Tibial nerve (tissue), 4 donors: Measurements from ENCODE around the gene SLCO2A1. TPM values are rescaled to one million over a fixed set of nuclear protein-coding genes. Genes with fewer than 3 reads are reported as not detected.

Experiments
- DNase-seq, 2 donors: peaks; one replicate each; pipeline ENCODE4 v3.0.0-alpha.2; 2019; ENCODE audit warnings: low spot score in 2 of 2
- H3K27ac ChIP-seq, 4 donors: fragments of 200-600 bp; sonication (generic) in 3 of 4; one replicate each; pipeline ENCODE4 v1.5.1; 2017 to 2019; ENCODE audit warnings: mild to moderate bottlenecking in 1 of 4
- H3K27me3 ChIP-seq, 2 donors: fragments of 200-600 bp; sonication (generic) in 1 of 2; one replicate each; pipeline versions ENCODE4 v1.5.1 to v1.6.0; 2017 to 2019
- H3K36me3 ChIP-seq, 3 donors: fragments of 200-600 bp; sonication (generic); one replicate each; pipeline ENCODE4 v1.5.1; 2018 to 2019
- H3K4me1 ChIP-seq, 4 donors: fragments of 200-600 bp; sonication (generic) in 3 of 4; one replicate each; pipeline ENCODE4 v1.5.1; 2017 to 2019
- H3K4me3 ChIP-seq, 4 donors: fragments of 200-600 bp; sonication (generic) in 3 of 4; one replicate each; pipeline ENCODE4 v1.5.1; 2017 to 2019; ENCODE audit warnings: mild to moderate bottlenecking in 1 of 4, moderate library complexity in 1 of 4
- H3K9me3 ChIP-seq, 4 donors: fragments of 200-600 bp; sonication (generic) in 3 of 4; one replicate each; pipeline ENCODE4 v1.5.1; 2017 to 2019
- EP300 ChIP-seq, 2 donors: sonication (generic); formaldehyde crosslinking; IDR thresholded peaks; one replicate each; pipeline ENCODE4 v1.6.1; 2017; ENCODE audit warnings: antibody characterized with exemption in 2 of 2, mild to moderate bottlenecking in 1 of 2
- POLR2A ChIP-seq, 2 donors: fragments of 450-650 bp; IDR thresholded peaks; one replicate each; pipeline ENCODE4 v1.6.1; 2017; ENCODE audit warnings: antibody characterized with exemption in 2 of 2, mild to moderate bottlenecking in 2 of 2, moderate library complexity in 2 of 2
- WGBS, 2 donors: methylation state at CpG; one replicate each; pipeline ENCODE4 v1.1.5; 2018; 5-methylcytosine and 5-hydroxymethylcytosine counted together
- total RNA-seq, 4 donors: library from RNA; depleted of rRNA; stranded (reverse); fragments of >200 nt; gene quantifications; one replicate each; pipeline ENCODE4 v1.1.0, GENCODE V29; 2016
- TF ChIP-seq, protein P1 (sequence below), 5 experiments: fragments of 200-600 bp in 3 of 5; fragments of 450-650 bp in 2 of 5; sonication (generic) in 3 of 5; IDR thresholded peaks; one replicate each; pipeline ENCODE4 v1.5.1; 2016 to 2019; ENCODE audit warnings: antibody characterized with exemption in 5 of 5, mild to moderate bottlenecking in 3 of 5, moderate library complexity in 2 of 5

The SLCO2A1 gene
- total RNA-seq, 4 donors from 2014 or later = 8.8 to 22.9 (median 12.2) TPM

DNA sequence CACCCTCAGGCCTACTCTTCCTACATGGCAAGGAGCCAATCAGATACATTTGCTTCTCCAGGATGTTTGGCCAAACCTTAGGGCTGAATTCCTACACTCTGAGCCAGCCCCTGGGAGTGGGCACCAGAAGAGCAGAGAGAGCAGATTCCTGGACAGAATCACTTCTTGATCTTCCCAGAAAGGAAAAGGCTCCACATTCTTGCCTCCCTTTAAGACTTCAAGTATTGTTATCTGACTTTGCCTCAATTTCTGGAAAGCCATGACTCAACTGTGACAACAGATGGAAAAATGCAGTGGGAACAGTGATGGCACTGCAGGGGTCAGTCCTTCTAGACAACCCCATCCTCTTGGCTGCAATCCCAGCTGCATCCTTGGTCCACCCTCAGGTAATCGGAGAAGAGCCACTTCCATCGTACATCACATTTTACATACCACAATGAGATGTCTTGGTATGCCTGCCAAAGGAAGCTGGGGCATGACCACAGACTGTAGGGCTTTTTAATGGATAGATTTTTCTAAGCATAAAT lies 21.0 kb downstream of the SLCO2A1 start:
- Histone ChIP-seq H3K36me3 (no peaks in the 10 kb centered on the region), H3K27me3 (peaks cover 0 to 2% of the 10 kb centered on the region in 2 donors), H3K4me1 (no peaks in the 10 kb centered on the region), H3K4me3 (no peak overlapping the region), H3K27ac (no peak overlapping the region), H3K9me3 (peaks cover 0 to 10% (median 0%) of the 10 kb centered on the region in 4 donors)
- 47 to 56% methylated on average over 2 of the region's 2 CpGs for WGBS, 2 donors
- DNase-seq = no peak
- TF ChIP-seq, protein P1, sequence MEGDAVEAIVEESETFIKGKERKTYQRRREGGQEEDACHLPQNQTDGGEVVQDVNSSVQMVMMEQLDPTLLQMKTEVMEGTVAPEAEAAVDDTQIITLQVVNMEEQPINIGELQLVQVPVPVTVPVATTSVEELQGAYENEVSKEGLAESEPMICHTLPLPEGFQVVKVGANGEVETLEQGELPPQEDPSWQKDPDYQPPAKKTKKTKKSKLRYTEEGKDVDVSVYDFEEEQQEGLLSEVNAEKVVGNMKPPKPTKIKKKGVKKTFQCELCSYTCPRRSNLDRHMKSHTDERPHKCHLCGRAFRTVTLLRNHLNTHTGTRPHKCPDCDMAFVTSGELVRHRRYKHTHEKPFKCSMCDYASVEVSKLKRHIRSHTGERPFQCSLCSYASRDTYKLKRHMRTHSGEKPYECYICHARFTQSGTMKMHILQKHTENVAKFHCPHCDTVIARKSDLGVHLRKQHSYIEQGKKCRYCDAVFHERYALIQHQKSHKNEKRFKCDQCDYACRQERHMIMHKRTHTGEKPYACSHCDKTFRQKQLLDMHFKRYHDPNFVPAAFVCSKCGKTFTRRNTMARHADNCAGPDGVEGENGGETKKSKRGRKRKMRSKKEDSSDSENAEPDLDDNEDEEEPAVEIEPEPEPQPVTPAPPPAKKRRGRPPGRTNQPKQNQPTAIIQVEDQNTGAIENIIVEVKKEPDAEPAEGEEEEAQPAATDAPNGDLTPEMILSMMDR (IDR thresholded peaks at IDR 0.05) = no peak
- no peak for TF ChIP-seq POLR2A (IDR thresholded peaks at IDR 0.05)
- TF ChIP-seq EP300 (IDR thresholded peaks at IDR 0.05) = no peak

DNA sequence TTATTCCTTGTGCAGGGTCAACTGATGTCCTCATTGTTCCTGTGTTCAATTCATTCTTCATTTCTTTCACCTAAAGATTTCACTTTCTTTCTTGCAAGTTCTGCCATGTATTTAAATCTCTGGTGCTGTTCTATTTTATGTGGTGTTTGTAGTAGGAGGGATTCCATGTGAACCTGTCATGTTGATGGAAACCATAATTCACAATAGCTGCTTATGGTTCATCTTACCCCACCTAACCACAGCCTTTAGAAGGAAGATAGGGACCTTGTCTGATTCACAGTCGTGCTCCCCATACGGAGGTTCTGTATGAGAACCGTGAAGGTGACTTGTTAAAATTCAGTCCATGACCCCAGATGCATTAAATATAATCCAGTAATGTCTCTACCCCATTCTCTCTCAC lies 21.9 kb downstream of the SLCO2A1 start:
- Histone ChIP-seq H3K4me1 (no peaks in the 10 kb centered on the region), H3K36me3 (no peaks in the 10 kb centered on the region), H3K4me3 (no peak overlapping the region), H3K9me3 (peaks cover 0 to 10% (median 0%) of the 10 kb centered on the region in 4 donors), H3K27ac (no peak overlapping the region), H3K27me3 (peaks cover 0 to 2% of the 10 kb centered on the region in 2 donors)
- no peak for TF ChIP-seq POLR2A (IDR thresholded peaks at IDR 0.05)
- 63 to 77% methylated on average over 3 of the region's 3 CpGs for WGBS, 2 donors
- DNase-seq = no peak

DNA sequence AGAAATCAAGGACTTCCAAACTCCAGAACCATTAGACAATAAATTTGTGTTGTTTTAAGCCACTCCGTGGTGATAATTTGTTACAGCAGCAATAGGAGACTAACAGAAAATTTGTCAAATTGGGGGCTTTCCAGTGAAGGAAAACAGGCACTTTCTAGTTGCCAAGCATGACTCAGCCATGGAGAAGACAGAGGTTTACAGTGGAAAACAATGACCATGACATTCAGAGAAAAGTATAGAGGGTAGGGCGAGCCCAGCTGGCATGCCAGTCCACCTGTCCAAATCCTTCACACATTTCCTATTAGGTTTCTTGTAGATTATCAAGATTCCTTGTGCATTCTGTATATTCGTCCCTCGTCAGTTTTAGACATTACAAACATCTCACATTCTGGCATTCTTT lies 24.9 kb downstream of the SLCO2A1 start:
- no peaks in the 10 kb centered on the region for H3K36me3 ChIP-seq
- no peak overlapping the region for H3K27ac ChIP-seq
- no peak overlapping the region for H3K4me3 ChIP-seq
- TF ChIP-seq POLR2A (IDR thresholded peaks at IDR 0.05) = no peak
- TF ChIP-seq, protein P1 (IDR thresholded peaks at IDR 0.05) = no peak
- TF ChIP-seq EP300 (IDR thresholded peaks at IDR 0.05) = no peak
- WGBS, 2 donors = 91% methylated on average over 4 of the region's 4 CpGs
- H3K27me3 ChIP-seq = peaks cover 0 to 2% of the 10 kb centered on the region in 2 donors
- DNase-seq = no peak
- H3K9me3 ChIP-seq = peaks cover 0 to 10% (median 0%) of the 10 kb centered on the region in 4 donors
- H3K4me1 ChIP-seq = no peaks in the 10 kb centered on the region

DNA sequence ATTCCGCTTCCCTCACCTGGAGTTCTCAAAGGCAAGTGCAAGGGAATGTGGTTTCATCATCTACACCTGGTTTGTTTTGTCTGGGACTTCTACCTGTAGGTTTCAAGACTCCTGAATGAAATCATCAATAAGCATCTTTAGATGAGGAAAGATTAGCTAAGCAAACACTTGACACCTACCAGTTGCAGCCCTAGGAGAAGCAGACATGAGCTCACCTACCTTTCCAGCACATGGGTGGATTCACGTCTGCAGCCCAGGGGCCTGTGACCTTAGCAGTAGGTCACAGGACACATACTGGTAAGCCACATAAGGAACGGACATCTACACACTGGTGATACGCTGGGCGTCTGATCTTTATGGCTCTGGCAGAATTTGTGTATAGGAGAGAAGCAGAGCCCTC lies 26.7 kb downstream of the SLCO2A1 start:
- Histone ChIP-seq H3K4me1 (no peaks in the 10 kb centered on the region), H3K9me3 (peaks cover 0 to 10% (median 0%) of the 10 kb centered on the region in 4 donors), H3K36me3 (no peaks in the 10 kb centered on the region), H3K27ac (no peak overlapping the region), H3K27me3 (peaks cover 0 to 2% of the 10 kb centered on the region in 2 donors), H3K4me3 (no peak overlapping the region)
- TF ChIP-seq POLR2A (IDR thresholded peaks at IDR 0.05) (no peak), EP300 (IDR thresholded peaks at IDR 0.05) (no peak)
- TF ChIP-seq, protein P1 (IDR thresholded peaks at IDR 0.05) = no peak
- no peak for DNase-seq
- WGBS, 2 donors = 84 to 96% methylated on average over 5 of the region's 5 CpGs

DNA sequence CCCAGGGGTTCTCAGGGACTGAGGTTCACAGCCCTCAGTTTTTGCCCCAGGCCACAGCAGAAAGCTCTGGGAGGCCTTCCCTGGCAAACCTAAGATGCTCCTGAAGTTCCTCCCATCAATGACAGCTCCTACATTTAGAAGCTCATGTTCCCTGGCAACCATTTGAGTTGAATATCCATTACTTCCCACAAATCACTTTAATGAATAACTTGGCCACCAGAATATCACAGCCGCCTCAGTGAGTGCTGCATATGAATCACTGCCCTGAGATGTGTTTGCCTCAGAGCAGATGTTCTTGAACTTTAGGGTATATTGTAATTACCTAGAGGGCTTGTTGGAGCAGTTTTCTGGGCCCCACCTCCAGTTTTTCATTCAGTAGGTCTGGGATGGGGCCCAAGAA lies 27.4 kb downstream of the SLCO2A1 start:
- Histone ChIP-seq H3K4me3 (no peak overlapping the region), H3K27me3 (peaks cover 0 to 2% of the 10 kb centered on the region in 2 donors), H3K27ac (no peak overlapping the region), H3K36me3 (no peaks in the 10 kb centered on the region), H3K9me3 (peaks cover 0 to 10% (median 0%) of the 10 kb centered on the region in 4 donors), H3K4me1 (no peaks in the 10 kb centered on the region)
- no peak for DNase-seq
- 82% methylated on average over 1 of the region's 1 CpG for WGBS, 2 donors
- TF ChIP-seq, protein P1 (IDR thresholded peaks at IDR 0.05) = no peak
- TF ChIP-seq POLR2A (IDR thresholded peaks at IDR 0.05) (no peak), EP300 (IDR thresholded peaks at IDR 0.05) (no peak)
